Ectodermal cell (in vitro differentiated cells): ENCODE measurements around the gene SIGLEC11.

Experiments
- H3K27ac ChIP-seq: 2 replicates; pipeline ENCODE4 v1.7.0; 2013; ENCODE audit warnings: mild to moderate bottlenecking, low read depth, low read length; ENCODE audit not compliant: insufficient read depth, poor library complexity, severe bottlenecking
- H3K27me3 ChIP-seq: 2 replicates; pipeline ENCODE4 v1.7.0; 2013; ENCODE audit warnings: mild to moderate bottlenecking, low read length; ENCODE audit not compliant: insufficient read depth, control insufficient read depth, poor library complexity, severe bottlenecking
- H3K36me3 ChIP-seq: one replicate; pipeline ENCODE4 v1.7.0; 2013; ENCODE audit warnings: low read length; ENCODE audit not compliant: control insufficient read depth, insufficient read depth
- H3K4me1 ChIP-seq: one replicate; pipeline ENCODE4 v1.7.0; 2013; ENCODE audit warnings: low read length; ENCODE audit not compliant: control insufficient read depth, insufficient read depth
- H3K4me3 ChIP-seq: 2 replicates; pipeline ENCODE4 v1.7.0; 2013; ENCODE audit warnings: low read depth, low read length, control low read depth; ENCODE audit not compliant: insufficient read depth
- H3K9me3 ChIP-seq: 2 replicates; pipeline ENCODE4 v1.7.0; 2013; ENCODE audit warnings: mild to moderate bottlenecking, low read length, moderate library complexity; ENCODE audit not compliant: control insufficient read depth
- WGBS, 2 experiments: methylation state at CpG; one replicate each; pipeline ENCODE4 v1.1.7; 2013; ENCODE audit warnings: missing lambda C conversion rate in 2 of 2; 5-methylcytosine and 5-hydroxymethylcytosine counted together

SIGLEC11 gene

GRCh38 chr19:50000038-50000840 lies 39.3 kb upstream of the SIGLEC11 start:
- 93 to 94% methylated on average over 20 of the region's 20 CpGs for WGBS, 2 experiments
- Histone ChIP-seq H3K4me3 (no peak overlapping the region), H3K27ac (no peak overlapping the region), H3K27me3 (no peaks in the 10 kb centered on the region), H3K36me3 (no peaks in the 10 kb centered on the region), H3K9me3 (no peaks in the 10 kb centered on the region), H3K4me1 (no peaks in the 10 kb centered on the region)

- H3K27ac ChIP-seq = no peak overlapping the region
- 93 to 95% methylated on average over 6 of the region's 6 CpGs for WGBS, 2 experiments
- H3K4me3 ChIP-seq = no peak overlapping the region
- no peaks in the 10 kb centered on the region for H3K4me1 ChIP-seq
- peaks cover 4% of the 10 kb centered on the region for H3K36me3 ChIP-seq
- H3K27me3 ChIP-seq = no peaks in the 10 kb centered on the region
- no peaks in the 10 kb centered on the region for H3K9me3 ChIP-seq
Observed at GRCh38 chr19:49999371-50000010, 38.5 kb upstream of the SIGLEC11 start.

GRCh38 chr19:49997709-49998108 lies 36.7 kb upstream of the SIGLEC11 start:
- Histone ChIP-seq H3K27me3 (no peaks in the 10 kb centered on the region), H3K4me1 (no peaks in the 10 kb centered on the region), H3K36me3 (peaks cover 4% of the 10 kb centered on the region), H3K4me3 (no peak overlapping the region), H3K9me3 (no peaks in the 10 kb centered on the region), H3K27ac (no peak overlapping the region)
- 84 to 87% methylated on average over 5 of the region's 5 CpGs for WGBS, 2 experiments

- H3K4me3 ChIP-seq = no peak overlapping the region
- H3K27me3 ChIP-seq = no peaks in the 10 kb centered on the region
- H3K27ac ChIP-seq = no peak overlapping the region
- WGBS, 2 experiments = 84 to 89% methylated on average over 9 of the region's 9 CpGs
- H3K9me3 ChIP-seq = no peaks in the 10 kb centered on the region
- H3K4me1 ChIP-seq = no peaks in the 10 kb centered on the region
- no peaks in the 10 kb centered on the region for H3K36me3 ChIP-seq
Observed at GRCh38 chr19:49988433-49988832, 27.5 kb upstream of the SIGLEC11 start.

GRCh38 chr19:49988007-49988406 lies 27.0 kb upstream of the SIGLEC11 start:
- WGBS, 2 experiments = 91 to 94% methylated on average over 5 of the region's 5 CpGs
- no peaks in the 10 kb centered on the region for H3K36me3 ChIP-seq
- no peaks in the 10 kb centered on the region for H3K4me1 ChIP-seq

GRCh38 chr19:49987159-49987698 lies 26.3 kb upstream of the SIGLEC11 start:
- Histone ChIP-seq H3K36me3 (no peaks in the 10 kb centered on the region), H3K4me1 (no peaks in the 10 kb centered on the region), H3K9me3 (no peaks in the 10 kb centered on the region), H3K27me3 (no peaks in the 10 kb centered on the region), H3K4me3 (no peak overlapping the region), H3K27ac (no peak overlapping the region)
- 19 to 20% methylated on average over 9 of the region's 9 CpGs for WGBS, 2 experiments

More at GRCh38 chr19:49988007-49988406, 27.0 kb upstream of the SIGLEC11 start:
- H3K27ac ChIP-seq = no peak overlapping the region
- H3K4me3 ChIP-seq = no peak overlapping the region
- no peaks in the 10 kb centered on the region for H3K27me3 ChIP-seq
- no peaks in the 10 kb centered on the region for H3K9me3 ChIP-seq

GRCh38 chr19:49986354-49986753 lies 25.4 kb upstream of the SIGLEC11 start:
- H3K27ac ChIP-seq = no peak overlapping the region
- no peaks in the 10 kb centered on the region for H3K36me3 ChIP-seq
- no peaks in the 10 kb centered on the region for H3K4me1 ChIP-seq
- WGBS, 2 experiments = 92 to 95% methylated on average over 10 of the region's 10 CpGs
- H3K9me3 ChIP-seq = no peaks in the 10 kb centered on the region
- no peaks in the 10 kb centered on the region for H3K27me3 ChIP-seq
- H3K4me3 ChIP-seq = no peak overlapping the region

- no peak overlapping the region for H3K27ac ChIP-seq
- H3K27me3 ChIP-seq = no peaks in the 10 kb centered on the region
- no peaks in the 10 kb centered on the region for H3K36me3 ChIP-seq
- H3K4me1 ChIP-seq = no peaks in the 10 kb centered on the region
- WGBS, 2 experiments = 92 to 98% methylated on average over 3 of the region's 3 CpGs
- H3K9me3 ChIP-seq = no peaks in the 10 kb centered on the region
- H3K4me3 ChIP-seq = no peak overlapping the region
Observed at GRCh38 chr19:49985871-49986270, 24.9 kb upstream of the SIGLEC11 start.

GRCh38 chr19:49984491-49984890 lies 23.5 kb upstream of the SIGLEC11 start:
- Histone ChIP-seq H3K9me3 (no peaks in the 10 kb centered on the region), H3K27me3 (no peaks in the 10 kb centered on the region), H3K4me1 (no peaks in the 10 kb centered on the region), H3K36me3 (no peaks in the 10 kb centered on the region), H3K4me3 (no peak overlapping the region), H3K27ac (no peak overlapping the region)
- WGBS, 2 experiments = 89 to 91% methylated on average over 11 of the region's 11 CpGs

- no peaks in the 10 kb centered on the region for H3K36me3 ChIP-seq
- H3K4me3 ChIP-seq = no peak overlapping the region
- WGBS, 2 experiments = 47 to 49% methylated on average over 10 of the region's 10 CpGs
- H3K9me3 ChIP-seq = no peaks in the 10 kb centered on the region
- no peaks in the 10 kb centered on the region for H3K27me3 ChIP-seq
- H3K4me1 ChIP-seq = no peaks in the 10 kb centered on the region
- no peak overlapping the region for H3K27ac ChIP-seq
Observed at GRCh38 chr19:49983645-49984229, 22.8 kb upstream of the SIGLEC11 start.
